ENCODE data around the gene PCDH12. TPM values are rescaled to one million over a fixed set of nuclear protein-coding genes. Genes with fewer than 3 reads are reported as not detected.

The PCDH12 gene
- total and polyA plus RNA-seq, 2 donors (not counting 3 experiments of a cell fraction or from before 2014, with no cell fraction given) = 6.2 to 20.4 TPM

GRCh38 chr5:141931694-141932093 lies 26.3 kb downstream of the PCDH12 start:
- Histone ChIP-seq H3K9me3 (replicated peaks; ENCODE audit: control insufficient read depth, insufficient read depth, low read length) (no peaks in the 10 kb centered on the region), H3K4me3 (replicated peaks in 1 of 3; ENCODE audit: insufficient read depth in 1 of 3, low read depth in 1 of 3, low read length in 3 of 3) (no peak overlapping the region), H3K4me2 (ENCODE audit: insufficient read depth, low read length) (no peak overlapping the region), H3K36me3 (ENCODE audit: control insufficient read depth in 2 of 2, extremely low read depth in 1 of 2, insufficient read depth in 2 of 2, low read length in 2 of 2) (peaks cover 29 to 48% of the 10 kb centered on the region in 2 experiments), H3K27me3 (ENCODE audit: control insufficient read depth in 2 of 2, insufficient read depth in 2 of 2, low read length in 2 of 2) (no peaks in the 10 kb centered on the region), H4K20me1 (replicated peaks; ENCODE audit: control insufficient read depth, extremely low read depth, insufficient read depth, low read length) (no peaks in the 10 kb centered on the region), H3K27ac (ENCODE audit: insufficient read depth, low read depth, low read length) (no peak overlapping the region), H2AFZ (ENCODE audit: low read depth, low read length) (no peak overlapping the region), H3K9me1 (replicated peaks; ENCODE audit: control insufficient read depth, extremely low read depth, insufficient read depth, low read length) (no peaks in the 10 kb centered on the region), H3K9ac (replicated peaks; ENCODE audit: extremely low read depth, insufficient read depth, low read length) (no peak overlapping the region), H3K79me2 (ENCODE audit: control insufficient read depth, insufficient read depth, low read length) (no peaks in the 10 kb centered on the region), H3K4me1 (ENCODE audit: control insufficient read depth, extremely low read depth, insufficient read depth, low read length) (peaks cover 3% of the 10 kb centered on the region)
- BruUV-seq (replicated peaks) = no TSS peak
- ChIA-PET CTCF (interaction anchor here (3.2 to 4.0 kb wide), 2 partner anchors 29 kb away, joined by 16 to 23 read pairs; no protein-coding TSS in a partner anchor), POLR2A (no interaction called here)
- FAIRE-seq (no peak), DNase-seq (ENCODE audit: low read depth, low spot score) (no peak)
- dilution Hi-C loops (cut with MboI; ENCODE audit: extremely low pct_ligation_motif_present, low sequenced_read_pairs) (no loop called here), intact Hi-C loops (cut with micrococcal nuclease) (no loop called here)
- no peak for TF ChIP-seq CTCF (IDR thresholded peaks at IDR 0.05; ENCODE audit: extremely low read depth in 1 of 2, insufficient read depth in 1 of 2, low read depth in 1 of 2, low read length in 2 of 2)
- TF ChIP-seq POLR2AphosphoS5 (IDR thresholded peaks at IDR 0.05; ENCODE audit: insufficient read depth, low read depth, low read length) = no peak

GRCh38 chr5:141929398-141930058 lies 28.5 kb downstream of the PCDH12 start:
- dilution Hi-C loops (cut with MboI; ENCODE audit: extremely low pct_ligation_motif_present, low sequenced_read_pairs) = no loop called here
- TF ChIP-seq POLR2AphosphoS5 (IDR thresholded peaks at IDR 0.05; ENCODE audit: insufficient read depth, low read depth, low read length) = no peak
- no peak for TF ChIP-seq GATA2 (IDR thresholded peaks at IDR 0.05; ENCODE audit: insufficient read depth, insufficient read length, low read depth, low read length)
- TF ChIP-seq POLR2A (IDR thresholded peaks at IDR 0.05; ENCODE audit: low read depth, low read length) = no peak
- TF ChIP-seq EZH2 (IDR thresholded peaks at IDR 0.05; ENCODE audit: borderline replicate concordance, low read depth, low read length, severe bottlenecking) = no peak
- no peak for TF ChIP-seq MYC (IDR thresholded peaks at IDR 0.05; ENCODE audit: low read depth, low read length)
- TF ChIP-seq CTCF (IDR thresholded peaks at IDR 0.05; ENCODE audit: extremely low read depth in 1 of 2, insufficient read depth in 1 of 2, low read depth in 1 of 2, low read length in 2 of 2) = no peak
- no peak for TF ChIP-seq MAX (IDR thresholded peaks at IDR 0.05; ENCODE audit: insufficient read depth, insufficient read length)
- TF ChIP-seq JUN (IDR thresholded peaks at IDR 0.05; ENCODE audit: borderline replicate concordance, insufficient read depth, insufficient read length, low read depth) = no peak
- no peak for TF ChIP-seq FOS (IDR thresholded peaks at IDR 0.05; ENCODE audit: borderline replicate concordance, insufficient read depth, low read length)
- no peak overlapping the region for H3K27ac ChIP-seq (ENCODE audit: insufficient read depth, low read depth, low read length)
- no peak overlapping the region for H3K9ac ChIP-seq (replicated peaks; ENCODE audit: extremely low read depth, insufficient read depth, low read length)
- no peaks in the 10 kb centered on the region for H3K27me3 ChIP-seq (ENCODE audit: control insufficient read depth in 2 of 2, insufficient read depth in 2 of 2, low read length in 2 of 2)
- intact Hi-C loops (cut with micrococcal nuclease) = no loop called here
- H3K4me2 ChIP-seq (ENCODE audit: insufficient read depth, low read length) = no peak overlapping the region
- ChIA-PET CTCF (interaction anchor here (1.1 to 4.0 kb wide), 4 partner anchors 12 to 40 kb away, joined by 3 to 23 read pairs (median 3); no protein-coding TSS in a partner anchor), POLR2A (no interaction called here)
- H3K36me3 ChIP-seq (ENCODE audit: control insufficient read depth in 2 of 2, extremely low read depth in 1 of 2, insufficient read depth in 2 of 2, low read length in 2 of 2) = peaks cover 28 to 41% of the 10 kb centered on the region in 2 experiments
- no peaks in the 10 kb centered on the region for H3K9me3 ChIP-seq (replicated peaks; ENCODE audit: control insufficient read depth, insufficient read depth, low read length)
- H2AFZ ChIP-seq (ENCODE audit: low read depth, low read length) = no peak overlapping the region
- FAIRE-seq = no peak
- no peak overlapping the region for H3K4me3 ChIP-seq (replicated peaks in 1 of 3; ENCODE audit: insufficient read depth in 1 of 3, low read depth in 1 of 3, low read length in 3 of 3)
- no peaks in the 10 kb centered on the region for H4K20me1 ChIP-seq (replicated peaks; ENCODE audit: control insufficient read depth, extremely low read depth, insufficient read depth, low read length)
- H3K79me2 ChIP-seq (ENCODE audit: control insufficient read depth, insufficient read depth, low read length) = peaks cover 5% of the 10 kb centered on the region
- peaks cover 3% of the 10 kb centered on the region for H3K4me1 ChIP-seq (ENCODE audit: control insufficient read depth, extremely low read depth, insufficient read depth, low read length)
- no peaks in the 10 kb centered on the region for H3K9me1 ChIP-seq (replicated peaks; ENCODE audit: control insufficient read depth, extremely low read depth, insufficient read depth, low read length)
- DNase-seq (ENCODE audit: low read depth, low spot score) = no peak
- no TSS peak for BruUV-seq (replicated peaks)
